HG02840 (cell line): ENCODE results near the gene ARAP3.
"Not testable (repeated sequence)": the region's sequence is repeated elsewhere in the genome, so short reads cannot be mapped to it uniquely, and the experiment has no call there.

Experiments
- ATAC-seq: cut with Tn5 transposase; IDR thresholded peaks from one replicate; pipeline ENCODE4 v1.9.1; 2021; ENCODE audit warnings: mild to moderate bottlenecking, moderate library complexity, moderate number of reproducible peaks; ENCODE audit not compliant: unreplicated experiment, low FRiP score

ARAP3 gene, protein sequence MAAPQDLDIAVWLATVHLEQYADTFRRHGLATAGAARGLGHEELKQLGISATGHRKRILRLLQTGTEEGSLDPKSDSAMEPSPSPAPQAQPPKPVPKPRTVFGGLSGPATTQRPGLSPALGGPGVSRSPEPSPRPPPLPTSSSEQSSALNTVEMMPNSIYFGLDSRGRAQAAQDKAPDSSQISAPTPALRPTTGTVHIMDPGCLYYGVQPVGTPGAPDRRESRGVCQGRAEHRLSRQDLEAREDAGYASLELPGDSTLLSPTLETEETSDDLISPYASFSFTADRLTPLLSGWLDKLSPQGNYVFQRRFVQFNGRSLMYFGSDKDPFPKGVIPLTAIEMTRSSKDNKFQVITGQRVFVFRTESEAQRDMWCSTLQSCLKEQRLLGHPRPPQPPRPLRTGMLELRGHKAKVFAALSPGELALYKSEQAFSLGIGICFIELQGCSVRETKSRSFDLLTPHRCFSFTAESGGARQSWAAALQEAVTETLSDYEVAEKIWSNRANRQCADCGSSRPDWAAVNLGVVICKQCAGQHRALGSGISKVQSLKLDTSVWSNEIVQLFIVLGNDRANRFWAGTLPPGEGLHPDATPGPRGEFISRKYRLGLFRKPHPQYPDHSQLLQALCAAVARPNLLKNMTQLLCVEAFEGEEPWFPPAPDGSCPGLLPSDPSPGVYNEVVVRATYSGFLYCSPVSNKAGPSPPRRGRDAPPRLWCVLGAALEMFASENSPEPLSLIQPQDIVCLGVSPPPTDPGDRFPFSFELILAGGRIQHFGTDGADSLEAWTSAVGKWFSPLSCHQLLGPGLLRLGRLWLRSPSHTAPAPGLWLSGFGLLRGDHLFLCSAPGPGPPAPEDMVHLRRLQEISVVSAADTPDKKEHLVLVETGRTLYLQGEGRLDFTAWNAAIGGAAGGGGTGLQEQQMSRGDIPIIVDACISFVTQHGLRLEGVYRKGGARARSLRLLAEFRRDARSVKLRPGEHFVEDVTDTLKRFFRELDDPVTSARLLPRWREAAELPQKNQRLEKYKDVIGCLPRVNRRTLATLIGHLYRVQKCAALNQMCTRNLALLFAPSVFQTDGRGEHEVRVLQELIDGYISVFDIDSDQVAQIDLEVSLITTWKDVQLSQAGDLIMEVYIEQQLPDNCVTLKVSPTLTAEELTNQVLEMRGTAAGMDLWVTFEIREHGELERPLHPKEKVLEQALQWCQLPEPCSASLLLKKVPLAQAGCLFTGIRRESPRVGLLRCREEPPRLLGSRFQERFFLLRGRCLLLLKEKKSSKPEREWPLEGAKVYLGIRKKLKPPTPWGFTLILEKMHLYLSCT (N-terminal part only)

DNA sequence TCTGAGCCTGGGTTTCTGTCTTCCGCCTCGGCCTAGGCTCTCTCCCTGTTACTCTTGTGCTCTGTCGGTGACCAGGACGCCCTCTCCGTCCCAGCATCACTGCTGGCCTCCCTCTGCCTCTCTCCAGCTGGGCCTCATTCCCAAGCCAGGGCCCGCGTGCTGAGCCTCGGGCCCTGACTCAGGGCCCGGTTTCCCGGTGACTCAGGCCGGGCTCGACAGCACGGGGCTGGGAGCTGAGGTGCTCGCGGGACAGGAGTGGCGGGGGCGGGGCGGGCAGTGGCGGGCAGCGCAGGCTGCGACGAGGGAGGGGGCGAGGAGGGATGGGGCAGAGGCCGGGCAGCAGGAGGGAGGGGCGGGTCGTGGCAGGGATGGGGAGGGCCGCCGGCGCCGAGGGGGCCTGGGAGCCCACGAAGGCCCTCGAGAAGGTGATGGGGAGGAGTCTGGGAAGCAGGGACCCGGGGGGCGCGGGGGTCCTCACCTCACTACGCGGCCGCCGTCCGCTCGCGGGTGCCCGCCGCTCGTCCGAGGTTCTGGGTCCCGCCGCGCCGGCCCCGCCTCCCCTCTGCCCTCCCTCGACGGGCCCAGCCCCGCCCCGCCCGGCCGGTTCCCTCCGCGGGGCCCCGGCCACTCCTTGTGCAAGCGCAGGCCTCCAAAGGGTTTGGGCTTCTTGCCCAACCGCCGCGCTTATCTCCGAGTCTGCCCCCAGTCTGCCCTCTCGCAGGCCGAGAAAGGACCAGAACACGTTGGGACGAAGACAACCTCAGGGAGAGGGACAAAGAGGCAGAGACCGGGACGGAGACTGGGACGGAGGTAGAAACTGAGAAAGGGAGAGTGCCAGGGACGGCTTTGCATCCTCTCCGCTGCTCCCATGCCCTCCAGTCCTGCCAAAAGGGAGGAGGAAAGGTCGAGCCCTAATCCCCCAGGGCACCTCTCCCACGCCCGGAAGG is at the start of gene ARAP3:
ARAP3 (minus strand) TSS at position 536 of the 947 bp plus-strand sequence. CDS start 1,744 bp downstream, outside the sequence.
- no peak for ATAC-seq

DNA sequence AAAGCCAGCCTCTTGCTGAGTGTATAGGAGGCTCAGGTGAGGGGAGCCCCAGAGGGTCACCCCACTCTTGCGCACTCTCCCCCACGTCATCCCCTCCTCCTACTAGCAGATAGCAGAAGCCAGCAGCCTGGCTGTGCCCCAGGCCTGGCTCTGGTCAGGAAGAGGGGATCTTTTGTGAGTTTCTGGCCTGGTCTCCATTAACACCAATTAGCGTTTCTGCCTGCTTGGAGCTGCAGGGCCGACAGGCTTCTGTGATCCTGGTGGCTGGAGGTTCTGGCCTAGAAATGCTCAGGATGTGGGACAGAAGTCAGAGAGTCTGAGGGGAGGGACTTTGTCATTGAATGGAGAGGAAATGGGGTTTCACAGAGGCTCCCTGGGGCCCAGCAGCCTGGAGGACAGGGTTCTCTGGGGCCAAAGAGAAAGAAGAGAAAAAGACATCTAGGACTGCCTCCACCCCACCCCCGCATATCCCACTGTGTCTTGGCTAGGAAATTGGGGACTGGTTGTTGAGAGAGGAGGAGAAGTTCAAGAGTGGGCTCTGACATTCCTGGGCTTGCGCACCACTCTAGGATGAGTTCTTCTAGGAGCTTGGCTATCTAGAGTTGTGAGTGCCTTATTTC is 47.5 kb upstream of the ARAP3 start:
- ATAC-seq = no peak

DNA sequence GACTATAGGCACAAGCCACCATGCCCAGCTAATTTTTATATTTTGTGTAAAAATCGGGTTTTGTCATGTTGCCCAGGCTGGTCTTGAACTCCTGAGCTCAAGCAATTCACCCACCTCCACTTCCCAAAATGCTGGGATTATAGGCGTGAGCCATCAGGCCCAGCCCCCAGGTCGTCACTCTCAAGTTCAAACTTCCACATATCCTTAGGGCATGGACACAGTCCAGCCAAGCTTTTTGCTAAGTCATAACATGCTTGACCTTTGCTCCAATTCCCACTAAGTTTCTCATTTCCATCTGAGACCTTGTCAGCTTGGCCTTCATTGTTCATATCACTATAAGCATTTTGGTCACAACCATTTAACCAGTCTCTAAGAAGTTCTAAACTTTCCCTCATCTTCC is 43.9 kb upstream of the ARAP3 start:
- no peak for ATAC-seq

DNA sequence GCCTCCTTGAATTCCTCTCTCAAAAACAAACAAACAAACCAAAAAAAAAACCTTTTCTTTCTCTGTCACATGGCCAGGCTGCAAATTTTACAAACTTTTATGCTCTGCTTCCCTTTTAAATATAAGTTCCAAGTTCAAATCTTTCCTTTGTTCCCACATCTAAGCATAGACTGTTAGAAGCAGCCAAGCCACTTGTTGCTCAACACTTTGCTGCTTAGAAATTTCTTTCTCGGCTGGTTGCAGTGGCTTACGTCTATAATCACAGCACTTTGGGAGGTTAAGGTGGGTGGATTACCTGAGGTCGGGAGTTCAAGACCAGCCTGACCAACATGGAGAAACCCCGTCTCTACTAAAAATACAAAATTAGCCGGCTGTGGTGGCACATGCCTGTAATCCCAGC is 43.1 kb upstream of the ARAP3 start:
- not testable (repeated sequence) for ATAC-seq

DNA sequence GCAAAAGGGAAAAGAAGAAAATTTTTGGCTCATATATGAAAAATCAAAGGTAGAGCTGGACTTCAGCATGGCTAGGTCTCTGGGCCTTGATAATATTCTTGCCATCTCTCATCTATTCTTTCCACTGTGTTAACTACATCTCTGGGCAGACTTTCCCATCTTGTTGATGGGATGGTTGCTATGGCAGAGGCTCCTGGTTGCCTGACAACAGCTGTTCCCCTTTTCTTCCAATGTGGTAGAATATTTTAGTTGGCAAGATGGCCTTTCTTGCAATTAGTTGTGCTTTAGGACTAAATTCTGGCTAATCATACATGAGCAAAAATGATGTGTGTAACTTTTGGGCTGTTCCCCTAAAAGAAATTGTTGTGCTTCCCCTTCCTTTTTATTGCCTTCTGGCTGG is 40.2 kb upstream of the ARAP3 start:
- ATAC-seq = no peak

DNA sequence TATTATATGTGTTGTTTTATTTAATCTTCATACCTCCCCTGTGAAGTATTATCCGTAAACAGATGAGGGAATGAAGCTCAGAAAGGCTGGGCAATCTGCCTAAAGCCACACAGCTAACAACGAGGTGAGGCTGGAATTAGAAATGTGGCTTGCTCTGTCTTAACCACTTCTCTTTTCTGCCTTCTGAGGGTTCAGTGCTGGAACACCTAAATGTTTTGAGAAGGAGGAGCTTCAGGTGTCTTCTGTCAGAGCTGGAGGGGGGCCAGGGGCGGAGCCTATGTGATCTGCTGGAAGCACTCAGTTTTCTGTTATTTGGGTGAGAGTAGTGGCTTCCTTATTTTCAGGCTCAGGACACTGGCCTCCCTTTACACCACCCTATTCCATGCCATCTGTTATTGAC is 35.0 kb upstream of the ARAP3 start:
- no peak for ATAC-seq

DNA sequence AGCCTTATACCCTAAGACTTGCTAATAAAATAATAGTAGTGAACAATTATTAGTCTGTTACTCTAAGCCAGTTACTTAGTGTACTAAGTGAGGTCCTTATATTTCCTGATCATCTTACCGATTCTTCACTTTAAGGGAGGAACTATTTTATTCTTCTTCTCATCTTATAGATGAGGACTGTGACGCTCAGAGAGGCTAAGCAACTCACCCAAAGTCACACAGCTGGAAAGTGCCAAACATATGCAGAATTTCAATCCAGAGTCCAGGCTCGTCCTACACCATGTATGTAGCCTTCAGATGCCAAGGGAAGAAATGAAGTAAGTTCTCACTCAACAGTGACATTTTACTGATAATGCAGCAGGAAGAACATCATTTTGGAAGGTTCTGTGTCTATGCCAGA is 34.4 kb upstream of the ARAP3 start:
- no peak for ATAC-seq

DNA sequence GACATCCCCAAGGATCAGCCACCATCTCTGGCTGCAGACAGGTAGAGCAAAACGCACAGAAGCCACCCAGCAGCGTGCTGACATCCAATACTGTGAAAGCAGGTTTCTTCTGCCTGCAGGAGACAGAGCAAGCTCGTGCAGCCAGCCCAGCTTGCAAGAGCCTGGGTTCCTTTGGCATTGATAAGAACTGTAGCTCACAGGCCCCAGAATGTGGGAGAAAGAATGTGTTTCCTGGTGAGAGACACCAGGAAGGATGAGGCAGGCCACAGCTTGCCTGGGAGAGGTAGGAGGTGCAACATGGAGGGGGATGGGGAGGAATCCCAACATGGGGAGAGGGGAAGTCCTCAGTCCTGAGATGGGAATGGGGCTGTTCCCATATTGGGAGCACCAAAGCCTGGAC is 34.0 kb upstream of the ARAP3 start:
- ATAC-seq = no peak

DNA sequence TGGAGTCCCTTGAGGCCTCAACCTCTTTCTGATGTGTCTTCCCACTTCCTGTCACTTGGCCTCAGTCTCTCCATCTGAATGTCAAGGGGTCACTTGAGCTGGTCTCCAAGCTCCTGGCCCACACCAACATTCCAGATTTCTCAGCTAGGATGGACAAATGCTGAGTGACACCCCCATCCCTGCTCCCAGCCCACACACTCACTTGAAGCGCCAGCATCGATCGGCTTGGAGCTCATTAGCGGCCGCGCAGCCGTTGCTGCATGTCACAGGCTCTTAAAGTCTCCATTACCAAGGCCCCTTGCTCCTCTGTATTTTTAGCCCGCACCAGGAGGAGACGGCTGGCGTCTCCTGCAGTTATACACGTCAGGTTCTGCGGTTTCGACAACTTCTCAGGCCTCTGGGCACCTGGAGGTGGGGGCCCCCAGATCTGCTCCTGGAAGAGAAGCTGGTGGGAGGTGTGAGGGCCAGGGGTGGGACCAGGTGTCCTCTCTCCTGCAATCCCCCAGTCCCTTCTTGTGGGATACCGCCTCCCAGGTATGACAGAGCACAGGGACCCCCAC is 33.4 kb upstream of the ARAP3 start:
- no peak for ATAC-seq

DNA sequence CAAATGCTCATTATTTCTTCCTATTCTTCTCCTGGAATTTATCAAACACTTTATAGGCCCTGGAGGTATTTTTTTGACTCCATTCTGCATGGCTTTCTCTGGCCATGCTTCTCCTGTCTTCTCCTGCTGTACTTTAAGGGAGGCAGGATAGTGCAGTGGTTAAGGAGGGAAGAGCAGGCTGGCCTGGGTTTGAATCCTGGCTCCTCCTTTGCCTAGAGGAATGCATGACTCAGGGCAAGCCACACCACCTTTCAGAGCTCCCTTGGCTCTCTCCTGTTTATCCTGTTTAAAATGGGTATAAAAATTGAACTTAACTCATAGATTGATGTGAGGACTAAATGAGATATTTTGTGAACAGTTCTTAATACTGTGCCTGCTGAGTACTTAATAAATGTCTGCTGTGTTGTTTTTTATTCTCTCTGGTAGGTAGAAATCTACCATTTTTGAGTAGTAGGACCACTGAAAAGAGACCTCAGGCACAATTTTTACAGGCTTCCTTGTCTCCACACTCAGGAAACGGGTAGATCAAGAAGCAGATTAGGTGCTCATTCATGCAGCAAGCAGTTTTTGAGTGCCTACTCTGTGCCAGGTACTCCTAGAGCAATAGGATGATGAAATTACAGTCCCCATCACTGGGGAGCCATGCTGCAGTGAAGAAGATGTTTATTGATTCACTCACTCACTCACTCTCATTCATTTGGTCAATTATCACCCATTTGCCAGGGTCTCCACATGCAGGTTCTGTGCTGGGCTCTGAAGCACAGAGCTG is 32.7 kb upstream of the ARAP3 start:
- ATAC-seq = no peak

DNA sequence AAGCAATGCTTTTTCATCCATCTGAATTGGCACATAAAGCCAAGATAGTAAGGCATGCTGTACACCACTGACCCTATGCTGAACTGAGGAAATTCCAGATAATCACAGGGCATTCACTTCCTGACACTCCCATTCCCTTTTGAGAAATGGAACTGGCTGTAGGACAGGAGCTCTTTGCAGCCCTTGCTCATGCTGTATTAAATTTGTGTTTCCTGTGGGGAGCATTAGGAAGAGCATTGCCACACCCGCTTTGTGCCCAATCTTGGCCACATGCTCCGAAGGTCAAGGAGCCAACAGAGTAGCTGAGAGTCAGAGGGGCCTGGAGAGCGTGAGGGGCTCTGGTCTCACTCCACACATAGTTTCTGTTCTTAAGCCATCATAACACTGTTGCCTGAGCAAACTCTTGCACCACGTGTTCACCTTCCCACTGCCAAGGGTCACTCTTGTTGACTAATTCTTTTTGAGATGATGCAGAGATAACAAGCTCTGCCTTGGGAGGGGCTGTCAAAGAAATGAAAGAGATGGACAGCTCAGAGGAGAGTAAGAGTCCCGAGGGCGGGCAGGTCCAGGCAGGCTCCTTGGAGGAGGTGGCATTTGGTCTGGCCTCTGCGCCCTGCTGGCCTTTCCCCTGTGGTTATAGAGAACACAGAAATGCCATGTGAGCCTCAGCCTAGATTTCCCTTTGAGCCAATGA is 31.7 kb upstream of the ARAP3 start:
- no peak for ATAC-seq

DNA sequence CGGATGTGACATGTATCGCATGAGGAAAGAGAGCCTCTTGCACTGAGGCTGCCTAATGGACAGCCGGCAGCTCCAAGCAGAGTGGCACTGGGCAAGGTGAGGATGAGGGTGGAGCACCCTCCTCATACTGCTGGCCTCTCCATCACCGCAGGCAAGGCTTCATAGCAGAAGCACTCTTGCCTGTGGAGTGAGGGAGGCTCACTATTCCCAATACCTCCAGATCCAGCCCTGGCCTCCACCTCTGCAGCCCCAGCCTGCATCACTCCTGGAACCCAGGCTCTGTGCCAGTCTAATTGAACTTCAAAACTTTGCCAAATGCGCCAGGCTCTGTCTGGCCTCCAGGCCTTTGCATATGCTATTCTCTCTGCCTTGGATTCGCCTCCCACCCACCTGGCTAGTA is 29.7 kb upstream of the ARAP3 start:
- ATAC-seq = no peak

DNA sequence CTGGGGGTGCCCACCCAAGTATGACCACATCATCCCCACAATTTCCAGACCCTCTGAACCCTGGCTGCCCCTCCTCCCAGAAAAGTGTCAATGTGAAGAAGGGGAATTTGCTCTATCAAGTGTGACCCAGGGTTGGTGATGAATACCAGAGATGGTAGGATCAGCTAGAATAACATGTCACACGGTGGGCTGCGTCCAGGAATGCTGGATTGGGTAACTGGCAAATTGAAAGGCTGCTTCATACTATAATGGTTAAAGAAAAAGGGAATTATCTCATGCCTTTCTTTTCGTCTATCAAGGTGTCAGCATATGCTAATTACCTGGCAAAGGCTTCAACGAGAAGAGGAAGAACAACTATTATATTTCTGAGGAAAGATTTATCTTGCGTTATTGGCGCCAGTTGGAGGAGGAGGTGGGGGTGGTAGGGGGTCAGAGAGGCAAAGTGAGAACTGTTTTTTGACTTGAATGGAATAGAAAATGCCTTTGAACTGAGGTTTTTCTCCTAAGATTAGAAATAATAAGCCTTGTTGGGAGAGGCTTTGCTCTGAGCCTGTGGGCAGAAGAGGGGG is 27.8 kb upstream of the ARAP3 start:
- no peak for ATAC-seq

DNA sequence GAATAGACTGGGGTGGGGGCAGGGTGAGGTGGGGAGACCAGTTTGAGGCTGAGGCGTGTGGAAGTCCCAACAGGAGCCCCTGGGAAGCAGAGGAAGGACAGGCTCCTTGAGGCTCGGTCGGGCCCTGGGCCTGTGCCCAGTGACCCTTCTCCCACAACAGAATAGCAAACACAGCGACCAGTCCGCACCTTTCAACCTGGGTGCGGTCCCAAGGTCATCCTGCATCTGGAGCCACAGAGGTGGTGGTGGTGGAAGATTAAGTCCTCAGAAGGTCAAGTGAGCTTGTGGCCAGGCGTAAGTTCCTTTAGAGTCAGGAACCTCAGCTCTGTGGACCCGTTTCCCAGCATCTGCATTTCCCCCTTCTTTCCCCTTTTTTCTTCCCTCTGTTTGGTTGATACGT is 26.0 kb upstream of the ARAP3 start:
- no peak for ATAC-seq

DNA sequence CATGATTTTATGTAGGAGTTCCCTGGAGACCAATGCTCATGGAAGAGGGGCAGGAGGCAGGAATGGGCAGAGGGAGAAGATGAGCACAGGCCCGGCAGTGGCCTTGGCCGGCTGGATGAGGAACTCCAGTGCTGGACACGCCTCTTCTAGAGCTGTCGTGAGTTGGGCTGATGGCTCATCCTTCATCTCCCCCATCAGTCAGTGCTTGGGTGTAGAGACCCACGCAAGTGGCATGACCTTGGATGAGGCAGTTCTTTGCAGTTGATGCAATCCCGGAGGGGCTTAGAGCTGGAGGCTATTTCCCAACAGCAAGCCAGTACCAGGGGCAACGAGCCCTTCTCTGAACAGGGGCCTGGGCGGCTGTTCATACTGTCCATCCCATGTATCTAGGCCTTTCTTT is 25.5 kb upstream of the ARAP3 start:
- no peak for ATAC-seq

DNA sequence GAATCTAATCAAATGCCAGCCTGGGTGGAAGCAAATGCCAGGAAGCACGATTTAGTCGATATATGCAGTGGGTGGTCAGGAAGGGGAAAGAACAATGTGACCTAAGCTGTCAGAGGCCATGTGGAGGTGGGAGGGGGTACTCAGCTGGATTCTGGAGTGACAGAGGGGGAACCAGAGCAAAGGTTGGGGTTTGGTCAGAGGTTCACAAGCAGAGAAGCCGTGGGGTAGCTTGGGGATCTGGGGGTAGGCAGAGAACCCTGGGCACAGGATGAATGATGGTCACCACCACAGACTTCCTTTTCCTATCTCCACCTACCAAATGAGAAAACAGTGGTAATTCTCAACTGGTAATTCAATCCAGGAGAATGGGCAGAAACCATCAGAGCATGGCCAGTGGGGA is 24.1 kb upstream of the ARAP3 start:
- ATAC-seq = no peak

DNA sequence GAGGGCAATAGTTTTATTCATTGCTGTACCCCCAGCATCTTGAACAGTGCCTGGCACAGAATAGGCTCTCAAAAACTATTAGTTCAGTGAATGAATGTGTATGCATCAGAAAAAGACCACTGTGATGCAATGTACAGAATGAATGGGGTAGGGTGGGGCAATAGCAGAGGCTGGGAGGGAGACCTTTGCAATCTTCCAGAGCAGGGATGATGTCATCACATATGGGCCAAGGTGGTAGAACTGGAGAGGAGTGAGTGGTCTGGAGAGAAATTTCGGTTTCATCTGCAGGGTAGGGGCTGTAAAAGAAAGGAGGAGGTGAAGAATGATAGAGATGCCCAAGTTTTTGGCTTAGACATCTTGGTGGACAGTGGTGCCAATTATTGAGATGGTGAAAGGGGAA is 23.4 kb upstream of the ARAP3 start:
- ATAC-seq = no peak
